Measurements from ENCODE around the gene MOCS3.

GRCh38 chr20:50992336-50992732, 33.7 kb downstream of the MOCS3 start:
- no peak for TF ChIP-seq CTCF (IDR thresholded peaks at IDR 0.05; ENCODE audit: borderline replicate concordance, extremely low read depth, low read length, poor library complexity, severe bottlenecking)
- no peak for TF ChIP-seq EZH2 (IDR thresholded peaks at IDR 0.05; ENCODE audit: borderline replicate concordance, low read depth, low read length, severe bottlenecking)

Data from DND-41 (cell line).